Measurements from ENCODE around the gene CMTM4. TPM values are rescaled to one million over a fixed set of nuclear protein-coding genes. Genes with fewer than 3 reads are reported as not detected.

Gene CMTM4
- total and polyA plus RNA-seq, 2 of the 4 experiments (the other 2 are of a cell fraction): 9.0 to 14.5 TPM

GRCh38 chr16:66660422-66661209, 35.9 kb downstream of the CMTM4 start (continued):
- peak; percentile 28; the same call in 1 of the 2 replicates for TF ChIP-seq SMC3 (IDR thresholded peaks at IDR 0.05; ENCODE audit: low read depth, low read length)
- TF ChIP-seq FOS (IDR thresholded peaks at IDR 0.05; ENCODE audit: low read depth, low read length): no peak
- no peak for TF ChIP-seq RCOR1 (IDR thresholded peaks at IDR 0.05; ENCODE audit: insufficient replicate concordance, low read length)

- ChIA-PET CTCF (no interaction called here), POLR2A (ENCODE audit: unreplicated experiment) (no interaction called here)
- Histone ChIP-seq H4K8ac (ENCODE audit: low read depth in 2 of 2, low read length in 2 of 2) (no peak overlapping the region), H3K4me1 (ENCODE audit: control insufficient read depth, insufficient read depth, low read length) (peaks cover 11% of the 10 kb centered on the region), H2AFZ (replicated peaks; ENCODE audit: low read length, poor library complexity) (no peak overlapping the region), H2AK5ac (ENCODE audit: low read depth, low read length) (no peak overlapping the region), H3K27me3 (ENCODE audit: control insufficient read depth, insufficient read depth, low read length) (no peaks in the 10 kb centered on the region), H3K4me3 (ENCODE audit: insufficient read depth, low read depth, low read length) (no peak overlapping the region), H3K36me3 (ENCODE audit: control insufficient read depth, insufficient read depth, low read length) (no peaks in the 10 kb centered on the region), H3K27ac (ENCODE audit: insufficient read depth, low read length) (no peak overlapping the region), H3K4ac (ENCODE audit: low read depth, low read length) (no peak overlapping the region), H2BK120ac (ENCODE audit: low read depth, low read length) (no peak overlapping the region), H3K23ac (ENCODE audit: low read depth, low read length) (no peak overlapping the region), H4K5ac (ENCODE audit: low read depth, low read length) (no peak overlapping the region), H3K14ac (replicated peaks; ENCODE audit: low read depth, low read length) (no peak overlapping the region), H4K91ac (ENCODE audit: insufficient read depth, low read depth, low read length) (no peak overlapping the region), H4K20me1 (ENCODE audit: insufficient read depth, low read length) (0 out of 2 replicates have a peak, but pooled peaks cover 4% of the 10 kb centered on the region), H2BK20ac (ENCODE audit: low read depth, low read length) (no peak overlapping the region), H3K18ac (ENCODE audit: low read depth, low read length) (no peak overlapping the region), H2BK5ac (ENCODE audit: low read depth, low read length, poor library complexity, severe bottlenecking) (no peak overlapping the region), H3K9me3 (ENCODE audit: control insufficient read depth, insufficient read depth, low read length) (no peaks in the 10 kb centered on the region), H3K9me1 (ENCODE audit: insufficient read depth, low read length) (0 out of 2 replicates have a peak, but pooled peaks cover 3% of the 10 kb centered on the region), H3K79me1 (ENCODE audit: low read depth in 1 of 2, low read length in 2 of 2) (peaks cover 15 to 17% of the 10 kb centered on the region in 2 experiments), H2AK9ac (replicated peaks; ENCODE audit: low read depth, low read length, poor library complexity) (no peak overlapping the region), H3K4me2 (ENCODE audit: low read depth, low read length) (no peak overlapping the region), H3K9ac (ENCODE audit: low read depth, low read length) (no peak overlapping the region), H2BK15ac (ENCODE audit: low read depth, low read length) (no peak overlapping the region), H3K56ac (ENCODE audit: extremely low read depth, insufficient read depth, low read length) (no peak overlapping the region)
- 100% methylated on average over 2 of the region's 5 CpGs; no CpG with 5 or more reads in 1 of the 2 experiments for WGBS, 2 experiments (ENCODE audit: extremely low coverage in 2 of 2, insufficient read length in 1 of 2)
- no TSS peak for BruUV-seq (replicated peaks)
- intact Hi-C loops (cut with micrococcal nuclease): no loop called here
- in situ Hi-C loops (cut with MboI; ENCODE audit: low sequenced_read_pairs): no loop called here
- DNase-seq: no peak
- no peak for ATAC-seq (ENCODE audit: low read depth)
- dilution Hi-C loops (cut with HindIII; ENCODE audit: low sequenced_read_pairs, unreplicated experiment): no loop called here
- TF ChIP-seq ELK1 (IDR thresholded peaks at IDR 0.05; ENCODE audit: borderline replicate concordance, low read depth, low read length) (no peak), NFE2L2 (IDR thresholded peaks at IDR 0.05; ENCODE audit: low read depth, low read length) (no peak), RCOR1 (IDR thresholded peaks at IDR 0.05; ENCODE audit: insufficient replicate concordance, low read length) (no peak), RAD21 (IDR thresholded peaks at IDR 0.05; ENCODE audit: low read length) (no peak), MXI1 (IDR thresholded peaks at IDR 0.05; ENCODE audit: borderline replicate concordance, low read depth, low read length) (no peak), RFX5 (IDR thresholded peaks at IDR 0.05; ENCODE audit: low read depth, low read length) (no peak), BHLHE40 (IDR thresholded peaks at IDR 0.05; ENCODE audit: low read depth, low read length) (no peak), CEBPB (IDR thresholded peaks at IDR 0.05; ENCODE audit: low read depth, low read length) (no peak), CTCF (conservative IDR thresholded peaks at IDR 0.05; ENCODE audit: low read depth, low read length) (no peak), USF2 (IDR thresholded peaks at IDR 0.05; ENCODE audit: low read depth, low read length) (no peak), MAFK (IDR thresholded peaks at IDR 0.05; ENCODE audit: low read depth, low read length) (no peak)
Measured at GRCh38 chr16:66658860-66659190, 37.7 kb downstream of the CMTM4 start.

All from IMR-90 (cell line).